ENCODE measurements around the gene CHD5. TPM values are rescaled to one million over a fixed set of nuclear protein-coding genes. Genes with fewer than 3 reads are reported as not detected.

CHD5 gene
- total RNA-seq, 6 experiments from 2014 or later = not detected

- Histone ChIP-seq H3K4me1 (peaks cover 0 to 12% (median 3%) of the 10 kb centered on the region in 4 donors), H3K4me3 (peak overlapping the region; percentile 99 to 100 (median 100)), H3K9me3 (no peaks in the 10 kb centered on the region), H3K27me3 (no peaks in the 10 kb centered on the region), H3K36me3 (peaks cover 0 to 39% (median 15%) of the 10 kb centered on the region in 4 donors), H3K27ac (no peak overlapping the region)
- DNase-seq (no peak), ATAC-seq (no peak)
- TF ChIP-seq, protein P1, sequence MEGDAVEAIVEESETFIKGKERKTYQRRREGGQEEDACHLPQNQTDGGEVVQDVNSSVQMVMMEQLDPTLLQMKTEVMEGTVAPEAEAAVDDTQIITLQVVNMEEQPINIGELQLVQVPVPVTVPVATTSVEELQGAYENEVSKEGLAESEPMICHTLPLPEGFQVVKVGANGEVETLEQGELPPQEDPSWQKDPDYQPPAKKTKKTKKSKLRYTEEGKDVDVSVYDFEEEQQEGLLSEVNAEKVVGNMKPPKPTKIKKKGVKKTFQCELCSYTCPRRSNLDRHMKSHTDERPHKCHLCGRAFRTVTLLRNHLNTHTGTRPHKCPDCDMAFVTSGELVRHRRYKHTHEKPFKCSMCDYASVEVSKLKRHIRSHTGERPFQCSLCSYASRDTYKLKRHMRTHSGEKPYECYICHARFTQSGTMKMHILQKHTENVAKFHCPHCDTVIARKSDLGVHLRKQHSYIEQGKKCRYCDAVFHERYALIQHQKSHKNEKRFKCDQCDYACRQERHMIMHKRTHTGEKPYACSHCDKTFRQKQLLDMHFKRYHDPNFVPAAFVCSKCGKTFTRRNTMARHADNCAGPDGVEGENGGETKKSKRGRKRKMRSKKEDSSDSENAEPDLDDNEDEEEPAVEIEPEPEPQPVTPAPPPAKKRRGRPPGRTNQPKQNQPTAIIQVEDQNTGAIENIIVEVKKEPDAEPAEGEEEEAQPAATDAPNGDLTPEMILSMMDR (IDR thresholded peaks at IDR 0.05) = no peak
- TF ChIP-seq POLR2A (IDR thresholded peaks at IDR 0.05) = peak; percentile 29
- 34% methylated on average over 6 of the region's 6 CpGs for WGBS (ENCODE audit: insufficient coverage, low coverage, low lambda C conversion rate, missing lambda C conversion rate)
- intact Hi-C loops (cut with DNase I) = no loop called here
Measured at GRCh38 chr1:6197746-6198427, 17.8 kb upstream of the CHD5 start.

GRCh38 chr1:6191968-6192367 lies 11.8 kb upstream of the CHD5 start:
- Histone ChIP-seq H3K4me1 (no peaks in the 10 kb centered on the region), H3K4me3 (no peak overlapping the region), H3K36me3 (peaks cover 0 to 93% (median 34%) of the 10 kb centered on the region in 4 donors), H3K27me3 (no peaks in the 10 kb centered on the region), H3K27ac (no peak overlapping the region), H3K9me3 (no peaks in the 10 kb centered on the region)
- ATAC-seq = no peak
- no peak for DNase-seq
- WGBS (ENCODE audit: insufficient coverage, low coverage, low lambda C conversion rate, missing lambda C conversion rate) = no CpG with 5 or more reads among the region's 1 CpG
- TF ChIP-seq, protein P1 (IDR thresholded peaks at IDR 0.05) = no peak
- no peak for TF ChIP-seq POLR2A (IDR thresholded peaks at IDR 0.05)
- intact Hi-C loops (cut with DNase I) = no loop called here

- Histone ChIP-seq H3K27ac (no peak overlapping the region), H3K36me3 (peaks cover 0 to 73% (median 31%) of the 10 kb centered on the region in 4 donors), H3K4me1 (no peaks in the 10 kb centered on the region), H3K4me3 (no peak overlapping the region), H3K9me3 (no peaks in the 10 kb centered on the region), H3K27me3 (no peaks in the 10 kb centered on the region)
- DNase-seq (no peak), ATAC-seq (no peak)
- 90% methylated on average over 8 of the region's 8 CpGs for WGBS (ENCODE audit: insufficient coverage, low coverage, low lambda C conversion rate, missing lambda C conversion rate)
- intact Hi-C loops (cut with DNase I) = no loop called here
- no peak for TF ChIP-seq POLR2A (IDR thresholded peaks at IDR 0.05)
- TF ChIP-seq, protein P1 (IDR thresholded peaks at IDR 0.05) = no peak
Measured at GRCh38 chr1:6188466-6188865, 8.3 kb upstream of the CHD5 start.

GRCh38 chr1:6185635-6186382 lies 5.7 kb upstream of the CHD5 start:
- no peak overlapping the region for H3K4me3 ChIP-seq
- ATAC-seq = no peak
- H3K27ac ChIP-seq = no peak overlapping the region
- WGBS (ENCODE audit: insufficient coverage, low coverage, low lambda C conversion rate, missing lambda C conversion rate) = 69% methylated on average over 10 of the region's 10 CpGs
- no peak for DNase-seq
- peaks cover 0 to 50% (median 24%) of the 10 kb centered on the region in 4 donors for H3K36me3 ChIP-seq
- no peaks in the 10 kb centered on the region for H3K9me3 ChIP-seq
- intact Hi-C loops (cut with DNase I) = no loop called here
- TF ChIP-seq, protein P1 (IDR thresholded peaks at IDR 0.05) = peak in 3 of 4 donors; percentile 26 to 30 (median 29)
- TF ChIP-seq POLR2A (IDR thresholded peaks at IDR 0.05) = no peak
- no peaks in the 10 kb centered on the region for H3K27me3 ChIP-seq
- H3K4me1 ChIP-seq = peaks cover 0 to 3% (median 0%) of the 10 kb centered on the region in 4 donors
